ENCODE data around the gene TATDN2.

TATDN2 gene

GRCh38 chr3:10272977-10273376 is 24.7 kb downstream of the TATDN2 start:
- DNase-seq: no peak

- no peak for DNase-seq
Measured at GRCh38 chr3:10273702-10274305, 25.5 kb downstream of the TATDN2 start.

- DNase-seq: no peak
Measured at GRCh38 chr3:10274601-10275000, 26.3 kb downstream of the TATDN2 start.

- no peak for DNase-seq
Measured at GRCh38 chr3:10277115-10277625, 28.9 kb downstream of the TATDN2 start.

- no peak for DNase-seq
Measured at GRCh38 chr3:10278501-10278900, 30.2 kb downstream of the TATDN2 start.

GRCh38 chr3:10279384-10280176 is 31.3 kb downstream of the TATDN2 start:
- DNase-seq: no peak

GRCh38 chr3:10280177-10280529 is 31.9 kb downstream of the TATDN2 start:
- DNase-seq: no peak

- DNase-seq: no peak
Measured at GRCh38 chr3:10280571-10280970, 32.3 kb downstream of the TATDN2 start.

GRCh38 chr3:10281951-10282350 is 33.7 kb downstream of the TATDN2 start:
- DNase-seq: no peak

GRCh38 chr3:10283638-10284037 is 35.4 kb downstream of the TATDN2 start:
- no peak for DNase-seq

GRCh38 chr3:10284496-10284895 is 36.2 kb downstream of the TATDN2 start:
- no peak for DNase-seq

GRCh38 chr3:10285272-10286132 is 37.2 kb downstream of the TATDN2 start:
- DNase-seq: no peak

- no peak for DNase-seq
Measured at GRCh38 chr3:10286133-10286524, 37.9 kb downstream of the TATDN2 start.

- no peak for DNase-seq
Measured at GRCh38 chr3:10286596-10287295, 38.5 kb downstream of the TATDN2 start.

- DNase-seq: no peak
Measured at GRCh38 chr3:10287936-10288574, 39.8 kb downstream of the TATDN2 start.

- no peak for DNase-seq
Measured at GRCh38 chr3:10288575-10288960, 40.3 kb downstream of the TATDN2 start.

GRCh38 chr3:10289077-10289476 is 40.8 kb downstream of the TATDN2 start:
- no peak for DNase-seq

- no peak for DNase-seq
Measured at GRCh38 chr3:10289787-10290355, 41.6 kb downstream of the TATDN2 start.

- DNase-seq: no peak
Measured at GRCh38 chr3:10290481-10291176, 42.4 kb downstream of the TATDN2 start.

- DNase-seq: no peak
Measured at GRCh38 chr3:10291641-10292040, 43.4 kb downstream of the TATDN2 start.
